ENCODE results near the gene TGM4.

The TGM4 gene

DNA sequence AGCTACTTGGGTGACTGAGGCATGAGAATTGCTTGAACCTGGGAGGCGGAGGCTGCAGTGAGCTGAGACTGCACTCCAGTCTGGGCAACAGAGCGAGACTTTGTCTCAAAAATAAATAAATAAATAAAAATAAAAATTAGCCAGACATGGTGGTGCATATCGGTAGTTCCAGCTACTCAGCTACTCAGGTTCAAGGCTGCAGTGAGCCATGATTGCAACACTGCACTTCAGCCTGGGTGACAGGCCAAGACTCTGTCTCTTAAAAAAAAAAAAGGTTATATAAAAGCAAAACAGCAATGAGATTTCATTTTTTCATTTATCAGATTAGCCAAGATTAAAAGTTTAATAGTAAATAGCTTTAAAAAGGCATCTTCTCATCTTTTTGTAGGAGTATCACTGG is 2.9 kb downstream of the TGM4 start:
- in situ Hi-C loops (cut with MboI; ENCODE audit: low sequenced_read_pairs): no loop called here

DNA sequence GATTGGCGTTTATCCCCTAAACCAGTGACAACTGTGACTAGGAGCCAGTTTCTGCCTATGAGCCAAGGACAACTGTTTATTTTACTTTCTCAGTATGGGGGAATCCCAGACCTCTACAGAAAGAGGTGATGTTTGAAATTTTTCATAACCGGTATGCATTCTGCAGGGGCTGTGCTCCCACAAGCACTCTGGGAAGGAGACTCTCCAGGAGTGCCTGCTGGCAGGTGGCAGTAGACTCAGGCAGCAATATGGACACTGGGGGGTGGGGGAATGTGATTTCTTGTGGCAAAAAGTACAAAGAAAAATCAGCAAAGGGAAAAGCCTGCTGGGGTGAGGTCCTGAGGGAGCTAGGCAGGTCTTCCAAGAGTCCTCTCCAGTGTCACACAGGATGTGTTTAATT is 5.9 kb downstream of the TGM4 start:
- in situ Hi-C loops (cut with MboI; ENCODE audit: low sequenced_read_pairs): no loop called here

DNA sequence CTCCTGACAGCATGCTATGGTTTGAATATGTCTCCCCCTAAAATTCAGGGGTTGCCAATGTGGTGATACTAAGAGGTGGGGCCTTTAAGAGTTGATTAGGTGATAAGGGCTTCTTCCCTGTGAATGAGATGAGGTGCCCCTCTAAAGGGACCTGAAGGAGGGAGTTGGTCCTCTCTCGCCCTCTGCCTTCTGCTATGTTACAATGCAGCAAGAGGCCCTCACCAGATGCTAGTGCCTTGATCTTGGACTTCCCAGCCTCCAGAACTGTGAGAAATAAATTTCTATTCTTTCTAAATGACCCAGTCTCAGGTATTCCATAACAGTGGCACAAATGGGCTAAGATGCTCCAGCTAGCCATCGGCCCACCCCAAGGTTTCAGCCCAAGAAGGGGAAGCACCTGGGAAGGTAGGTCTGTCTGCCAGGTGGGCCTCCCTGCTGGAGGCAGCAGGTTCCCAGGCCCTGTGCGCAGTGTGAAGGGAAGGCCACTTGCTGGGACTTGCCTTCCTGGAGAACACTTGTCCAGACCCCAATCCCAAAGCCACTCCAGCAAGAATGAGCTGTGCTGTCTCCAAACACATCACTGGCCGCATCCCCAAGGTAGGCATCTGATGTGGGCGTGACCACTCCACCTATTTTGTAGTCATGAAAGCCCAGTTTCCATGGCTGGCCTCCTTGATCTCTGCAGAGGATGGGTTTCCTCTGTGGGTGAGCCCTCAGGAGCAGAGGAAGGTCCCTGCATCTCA is 9.0 kb downstream of the TGM4 start:
- in situ Hi-C loops (cut with MboI; ENCODE audit: low sequenced_read_pairs): no loop called here

DNA sequence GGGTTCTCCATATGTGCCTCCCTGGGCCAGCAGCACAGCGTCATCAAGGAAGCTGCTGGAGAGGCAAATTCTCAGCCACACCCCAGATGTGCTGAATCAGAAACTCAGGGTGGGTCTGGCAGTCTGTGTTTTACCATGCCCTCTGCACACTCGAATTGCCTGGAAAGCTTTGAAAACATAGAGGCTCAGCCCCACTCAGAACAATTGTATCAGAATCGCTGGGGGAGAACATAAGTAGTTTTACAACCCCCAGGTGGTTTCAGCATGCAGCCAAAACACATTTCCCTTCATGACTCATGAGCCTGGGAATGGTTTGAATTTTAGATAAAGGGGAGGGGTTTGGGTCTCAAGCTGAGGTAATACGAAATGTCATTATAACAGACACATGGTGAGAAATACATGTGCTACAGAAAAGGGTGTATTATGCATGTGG is 9.6 kb downstream of the TGM4 start:
- in situ Hi-C loops (cut with MboI; ENCODE audit: low sequenced_read_pairs): no loop called here

DNA sequence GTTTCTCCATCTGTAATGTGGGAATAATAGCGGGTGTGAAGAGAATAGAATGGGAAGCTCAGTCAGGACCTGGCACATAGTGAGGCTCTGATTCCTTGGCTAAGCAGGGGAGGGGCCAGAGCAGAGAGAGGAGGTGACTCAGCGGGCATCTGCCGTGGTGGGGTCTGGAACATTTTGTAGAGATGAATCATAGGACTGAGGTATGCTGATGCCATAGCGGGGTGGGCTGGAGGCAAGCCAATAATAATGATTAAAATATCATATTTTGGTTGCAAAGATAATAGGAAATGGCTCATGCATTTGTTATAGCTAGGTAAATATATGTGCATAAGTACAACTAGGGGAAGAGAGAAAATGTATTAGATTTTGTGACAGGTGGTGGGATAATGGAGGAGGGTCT is 11.2 kb downstream of the TGM4 start:
- in situ Hi-C loops (cut with MboI; ENCODE audit: low sequenced_read_pairs): no loop called here

DNA sequence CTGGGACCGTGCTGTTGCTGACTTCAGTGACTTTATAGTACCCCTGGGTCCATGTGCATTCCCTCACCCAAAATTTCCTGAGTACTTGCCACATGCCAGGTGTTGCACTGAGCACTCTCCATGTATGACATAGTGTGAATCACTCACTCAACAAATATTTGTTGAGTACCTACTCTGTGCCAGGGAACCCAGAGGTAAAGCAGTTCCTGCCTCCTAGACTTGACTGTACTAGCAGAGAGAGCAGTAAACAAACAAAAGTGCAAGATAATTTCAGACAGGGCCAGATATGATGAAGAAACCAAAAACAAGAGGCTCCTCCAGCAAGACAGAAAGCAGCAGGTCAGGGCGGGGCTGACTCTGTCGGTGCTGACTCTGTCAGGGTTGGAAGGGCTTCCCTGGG is 12.2 kb downstream of the TGM4 start:
- in situ Hi-C loops (cut with MboI; ENCODE audit: low sequenced_read_pairs): no loop called here

DNA sequence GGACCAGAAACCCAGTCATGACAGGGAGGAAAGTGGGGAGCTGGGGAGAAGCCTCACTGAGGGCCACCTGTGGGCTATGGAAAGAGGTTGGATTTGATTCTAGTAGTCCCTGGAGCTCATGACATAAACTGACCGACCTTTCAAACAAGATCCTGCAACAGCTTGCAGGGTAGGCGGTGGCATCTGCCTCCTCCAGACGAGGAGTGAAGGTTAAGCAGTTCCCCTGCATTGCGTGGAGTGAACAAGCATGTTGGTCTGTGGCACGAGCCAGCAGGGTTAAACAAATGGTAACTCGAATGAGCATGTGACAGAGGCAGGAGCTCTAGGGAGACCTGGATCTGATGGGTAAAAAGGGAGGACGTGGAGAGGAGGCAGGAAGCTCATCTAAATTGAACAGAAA is 12.7 kb downstream of the TGM4 start:
- in situ Hi-C loops (cut with MboI; ENCODE audit: low sequenced_read_pairs): no loop called here

DNA sequence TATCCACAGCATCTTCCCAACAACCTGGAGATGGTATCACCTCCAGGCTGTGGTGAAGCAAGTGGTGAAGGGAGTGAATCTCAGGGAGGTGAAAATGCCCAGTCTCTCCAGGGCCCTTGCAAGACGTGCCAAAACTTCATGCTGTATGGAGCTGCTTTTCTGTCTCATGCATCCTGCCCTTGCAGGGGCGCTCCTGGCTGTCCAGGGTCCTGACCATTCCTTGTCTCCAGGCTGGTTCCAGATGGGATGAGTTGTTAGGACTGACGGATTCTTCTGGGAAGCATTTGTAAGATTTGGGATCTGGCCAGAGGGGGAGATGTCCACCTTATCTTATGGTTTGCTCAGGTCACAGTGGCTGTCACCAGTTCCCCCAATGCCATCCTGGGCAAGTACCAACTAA is 15.8 kb downstream of the TGM4 start:
- in situ Hi-C loops (cut with MboI; ENCODE audit: low sequenced_read_pairs): no loop called here

DNA sequence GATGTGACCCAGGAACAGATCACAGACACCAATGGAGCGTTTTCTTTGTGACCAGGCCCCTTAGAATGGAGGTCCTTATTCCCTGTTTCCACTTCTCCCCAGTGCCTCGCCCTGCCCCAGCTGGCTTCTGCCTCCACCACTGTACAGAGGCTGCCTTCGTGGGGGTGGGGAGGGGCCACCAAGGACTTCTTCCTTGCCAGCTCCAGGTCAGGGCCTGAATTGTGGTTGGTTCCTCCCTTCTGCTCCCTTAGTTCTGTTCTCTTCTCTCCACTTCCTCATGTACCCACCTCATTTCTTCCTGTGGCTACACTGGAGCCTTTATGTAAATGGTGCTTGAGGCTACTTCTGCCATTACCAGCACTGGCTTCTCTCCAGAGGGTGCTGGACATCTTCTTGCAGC is 16.4 kb downstream of the TGM4 start:
- in situ Hi-C loops (cut with MboI; ENCODE audit: low sequenced_read_pairs): no loop called here

DNA sequence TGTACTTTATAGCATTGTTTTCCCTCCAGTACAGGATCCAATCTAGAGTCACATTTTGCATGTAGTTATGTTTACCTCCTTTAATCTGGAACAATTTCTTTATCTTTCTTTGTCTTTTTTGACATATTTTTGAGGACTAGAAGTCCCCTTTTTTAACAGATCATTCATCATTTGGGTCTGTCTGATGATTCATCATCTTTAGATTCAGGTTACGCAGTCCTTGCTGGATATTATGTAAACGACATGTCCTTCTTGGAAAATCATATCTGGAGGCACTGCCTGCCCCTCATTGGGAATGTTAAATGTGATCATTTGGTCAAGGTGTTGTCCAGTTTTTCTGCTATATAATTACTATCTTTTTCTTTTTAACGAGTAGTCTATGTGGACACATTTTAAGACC is 18.3 kb downstream of the TGM4 start:
- in situ Hi-C loops (cut with MboI; ENCODE audit: low sequenced_read_pairs): no loop called here

DNA sequence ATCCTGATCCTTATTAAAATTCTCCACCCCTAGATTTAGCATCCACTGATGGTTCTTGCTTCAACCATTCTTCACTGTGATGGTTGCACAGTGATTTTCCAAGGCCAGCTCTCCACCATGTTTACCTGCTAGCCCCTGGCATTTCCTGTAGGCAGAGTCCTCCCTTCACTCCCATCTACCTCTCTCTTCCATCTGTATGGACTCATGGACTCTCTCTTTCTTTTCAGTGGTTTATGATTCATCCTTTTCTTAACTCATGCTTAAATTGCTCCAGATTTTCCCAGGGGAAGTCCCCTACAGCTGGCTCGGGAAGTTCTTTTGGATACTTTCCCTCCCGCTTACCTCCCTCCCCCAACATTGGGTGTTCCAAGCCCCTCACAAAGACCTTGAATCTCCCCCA is 18.7 kb downstream of the TGM4 start:
- in situ Hi-C loops (cut with MboI; ENCODE audit: low sequenced_read_pairs): no loop called here

DNA sequence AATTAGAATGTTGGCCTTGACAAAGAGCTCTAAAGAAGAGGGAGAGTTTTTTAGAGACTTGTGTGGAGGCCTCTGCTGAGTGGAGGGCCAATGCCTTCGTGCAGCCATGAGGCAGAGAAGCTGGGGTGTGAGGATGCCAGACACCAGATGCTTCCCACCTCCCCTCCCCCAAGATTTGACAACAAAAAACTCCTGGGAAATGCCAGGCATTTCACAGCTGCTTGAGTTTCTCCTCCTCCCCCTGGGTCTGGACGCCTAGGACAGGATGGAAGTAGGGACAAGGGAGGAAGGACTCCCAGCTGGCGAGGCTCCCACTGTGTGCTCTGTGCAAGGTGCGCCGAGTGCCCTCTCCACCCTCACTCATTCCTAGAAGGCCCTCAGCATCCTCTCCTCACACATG is 20.1 kb downstream of the TGM4 start:
- in situ Hi-C loops (cut with MboI; ENCODE audit: low sequenced_read_pairs): no loop called here

DNA sequence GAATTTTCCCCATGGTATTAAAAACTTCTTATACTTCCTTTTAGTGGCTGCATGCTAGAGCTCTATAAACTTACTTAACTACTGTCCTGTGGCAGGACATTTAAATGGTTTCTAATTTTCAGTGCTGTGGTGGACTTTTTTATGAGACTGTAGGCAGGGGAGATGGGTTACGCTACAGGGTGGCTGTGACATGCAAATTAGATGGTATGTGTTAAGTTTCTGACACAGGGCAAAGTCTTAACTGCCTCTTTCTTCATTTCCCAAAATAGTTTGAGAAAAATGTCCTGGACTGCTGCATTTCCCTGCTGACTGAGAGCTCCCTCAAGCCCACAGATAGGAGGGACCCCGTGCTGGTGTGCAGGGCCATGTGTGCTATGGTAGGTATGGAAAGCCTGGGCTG is 22.0 kb downstream of the TGM4 start:
- in situ Hi-C loops (cut with MboI; ENCODE audit: low sequenced_read_pairs): no loop called here

DNA sequence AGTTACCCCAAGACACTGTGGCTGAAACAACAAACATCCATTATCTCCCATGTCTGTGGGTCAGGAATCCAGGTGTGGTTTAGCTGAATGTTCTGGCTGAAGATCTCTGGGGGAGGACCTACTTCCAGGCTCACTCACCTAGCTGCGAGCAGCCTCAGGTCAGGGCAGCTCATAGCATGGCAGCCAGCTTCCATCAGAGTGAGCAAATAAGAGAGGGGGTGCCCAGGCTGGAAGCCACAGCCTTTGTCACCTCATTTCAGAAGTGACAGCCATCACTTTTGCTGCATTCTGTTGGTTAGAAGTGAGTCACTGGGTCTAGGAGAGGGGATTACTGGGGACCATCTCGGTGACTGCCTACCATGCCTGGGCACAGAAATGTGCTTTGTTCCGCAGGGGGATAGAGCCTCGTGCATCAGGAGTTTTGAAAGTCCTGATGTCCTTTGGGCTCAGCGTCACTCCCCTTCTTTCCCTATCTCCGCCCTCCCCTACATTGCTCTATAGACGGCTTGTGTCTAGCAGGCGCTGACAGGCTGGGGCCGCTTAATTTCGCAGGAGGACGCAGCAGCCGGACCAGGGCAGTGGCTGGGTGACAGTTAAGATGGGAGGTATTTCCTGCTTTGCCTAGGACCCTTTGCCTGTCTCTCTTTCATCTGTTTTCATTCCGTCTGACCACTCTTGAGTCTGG is 25.4 kb downstream of the TGM4 start:
- in situ Hi-C loops (cut with MboI; ENCODE audit: low sequenced_read_pairs): no loop called here

DNA sequence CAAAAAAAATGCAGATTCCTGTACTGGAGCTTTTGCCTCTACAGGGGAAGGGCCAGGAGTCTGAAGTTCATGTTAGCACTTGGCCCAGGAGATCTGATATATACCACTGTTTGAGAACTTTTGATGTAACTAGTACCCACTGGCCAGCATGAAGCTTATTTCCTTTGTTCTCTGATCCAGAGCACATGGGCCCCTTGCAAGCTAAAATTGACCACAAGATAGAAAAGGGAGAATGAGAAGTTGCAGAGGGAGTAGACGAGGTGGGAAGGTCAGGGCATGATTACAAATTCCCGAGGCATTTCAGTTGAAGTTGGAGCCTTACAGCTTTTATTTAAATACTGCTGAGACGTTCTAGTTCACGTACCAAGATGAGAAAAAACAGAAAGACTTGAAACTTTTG is 28.2 kb downstream of the TGM4 start:
- in situ Hi-C loops (cut with MboI; ENCODE audit: low sequenced_read_pairs): no loop called here

DNA sequence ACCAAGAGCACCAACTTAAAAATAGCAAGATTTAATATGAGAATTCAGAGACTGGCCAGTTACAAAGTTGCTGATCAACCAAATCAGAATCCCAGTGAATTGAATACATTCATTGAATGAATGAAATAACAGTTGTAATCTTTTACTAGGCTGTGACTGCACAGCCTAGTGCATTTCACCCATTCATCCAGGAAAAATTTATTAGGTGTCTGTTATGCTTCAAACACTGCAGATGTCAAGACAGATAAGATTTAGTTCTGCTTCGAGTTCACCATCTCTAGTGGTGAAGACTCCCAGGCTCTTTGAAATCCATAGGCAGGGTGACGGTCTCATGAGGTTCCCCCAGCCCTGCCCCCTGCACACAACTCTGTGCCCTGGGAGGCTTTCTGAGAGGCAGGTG is 28.9 kb downstream of the TGM4 start:
- in situ Hi-C loops (cut with MboI; ENCODE audit: low sequenced_read_pairs): no loop called here

DNA sequence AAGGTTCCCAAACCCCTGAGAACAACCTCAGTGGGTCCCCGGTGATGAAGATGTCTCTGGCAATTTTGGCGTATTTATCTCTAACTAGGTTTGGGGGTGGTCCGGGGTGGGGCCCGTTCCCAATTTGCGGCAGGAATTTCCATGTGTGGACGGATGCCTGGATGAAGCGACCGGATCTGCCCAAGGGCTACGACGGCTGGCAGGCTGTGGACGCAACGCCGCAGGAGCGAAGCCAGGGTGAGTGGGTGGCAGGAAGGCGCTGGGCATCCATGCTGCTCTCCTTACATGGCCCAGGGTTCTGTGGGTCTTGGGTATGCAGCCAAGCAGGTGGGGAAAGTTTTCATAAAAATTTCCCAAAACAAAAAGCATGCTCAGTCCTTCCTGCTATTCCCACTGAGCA is 29.3 kb downstream of the TGM4 start:
- in situ Hi-C loops (cut with MboI; ENCODE audit: low sequenced_read_pairs): no loop called here

DNA sequence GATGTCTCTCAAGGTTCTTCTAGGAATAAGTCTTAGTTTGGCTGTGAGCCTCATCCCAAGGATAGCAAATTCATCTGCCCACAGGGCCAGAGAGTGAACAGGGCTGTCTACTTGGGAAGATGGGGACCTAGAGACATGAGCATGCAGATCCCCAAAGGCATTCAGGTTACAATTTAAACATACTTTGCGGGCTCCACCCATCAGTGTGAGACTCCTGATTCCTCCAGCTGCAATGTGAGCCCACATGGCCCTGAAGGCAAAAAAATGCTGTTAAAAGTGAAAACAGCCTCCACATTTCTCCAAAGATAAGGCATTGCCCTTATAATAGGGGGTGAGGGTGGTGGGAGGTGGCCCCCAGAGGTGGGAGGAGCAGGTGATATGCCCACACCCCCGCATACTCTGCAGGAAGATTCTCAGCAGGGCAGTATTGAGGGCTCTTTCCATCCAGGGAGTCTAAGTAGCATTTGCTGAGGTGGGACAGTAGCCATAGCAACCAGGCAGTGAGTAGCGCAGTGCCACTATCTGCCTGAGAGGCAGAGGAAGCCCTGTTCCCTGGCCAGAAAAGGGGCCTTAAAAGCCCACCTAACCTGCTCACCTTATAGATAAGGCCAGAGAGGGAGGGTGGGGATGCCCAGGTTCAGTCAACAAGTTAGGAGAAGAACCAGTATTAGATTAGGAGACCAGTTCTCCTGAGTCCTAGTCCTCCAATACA is 31.2 kb downstream of the TGM4 start:
- in situ Hi-C loops (cut with MboI; ENCODE audit: low sequenced_read_pairs): no loop called here

DNA sequence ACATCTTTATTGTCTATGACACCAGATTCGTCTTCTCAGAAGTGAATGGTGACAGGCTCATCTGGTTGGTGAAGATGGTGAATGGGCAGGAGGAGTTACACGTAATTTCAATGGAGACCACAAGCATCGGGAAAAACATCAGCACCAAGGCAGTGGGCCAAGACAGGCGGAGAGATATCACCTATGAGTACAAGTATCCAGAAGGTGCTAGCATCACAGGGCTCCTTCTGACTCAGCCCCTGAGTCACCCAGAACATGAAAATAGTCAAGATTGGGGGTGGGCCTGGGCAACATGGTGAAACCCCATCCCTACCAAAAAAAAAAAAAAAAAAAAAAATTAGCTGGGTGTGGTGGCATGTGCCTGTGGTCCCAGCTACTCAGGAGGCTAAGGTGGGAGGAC is 32.6 kb downstream of the TGM4 start:
- in situ Hi-C loops (cut with MboI; ENCODE audit: low sequenced_read_pairs): no loop called here

DNA sequence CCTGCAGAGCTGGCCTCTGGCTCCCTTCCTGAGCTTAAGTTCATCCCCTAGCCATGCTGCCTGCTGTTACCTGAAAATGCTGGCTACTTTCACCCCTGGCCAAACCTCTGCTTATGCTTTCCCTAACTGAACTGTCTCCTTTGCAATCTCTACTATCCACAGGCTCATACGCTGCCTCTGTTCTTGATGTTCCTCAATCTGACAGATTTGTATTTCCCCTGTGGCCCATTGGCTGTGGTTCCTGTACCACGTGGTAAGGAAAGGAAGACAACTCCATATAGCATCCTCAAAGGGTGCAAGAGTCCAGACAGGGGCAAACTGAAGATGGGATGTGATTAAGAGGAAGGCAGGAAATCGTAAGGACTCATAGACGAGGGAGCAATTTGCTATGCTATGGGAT is 33.2 kb downstream of the TGM4 start:
- in situ Hi-C loops (cut with MboI; ENCODE audit: low sequenced_read_pairs): no loop called here

DNA sequence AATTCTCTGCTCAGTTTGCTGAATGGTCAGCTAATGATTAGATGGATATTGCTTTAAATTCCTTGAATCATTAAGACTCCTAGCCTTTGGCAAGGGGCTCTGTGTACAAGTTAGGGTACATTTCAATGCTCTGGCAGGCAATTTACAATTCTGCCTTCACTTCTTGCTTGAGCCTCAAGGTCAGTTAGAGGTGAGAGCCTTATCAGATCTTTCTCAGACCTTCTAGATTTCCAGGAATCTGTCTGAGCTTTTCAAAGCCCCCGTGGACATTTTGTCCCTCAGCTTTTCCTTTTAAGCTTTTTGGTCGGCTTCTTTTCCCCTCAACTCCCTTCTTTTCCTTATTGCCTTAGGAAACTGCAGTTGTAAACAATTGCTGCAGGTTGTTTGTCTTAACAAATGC is 34.7 kb downstream of the TGM4 start:
- in situ Hi-C loops (cut with MboI; ENCODE audit: low sequenced_read_pairs): no loop called here

DNA sequence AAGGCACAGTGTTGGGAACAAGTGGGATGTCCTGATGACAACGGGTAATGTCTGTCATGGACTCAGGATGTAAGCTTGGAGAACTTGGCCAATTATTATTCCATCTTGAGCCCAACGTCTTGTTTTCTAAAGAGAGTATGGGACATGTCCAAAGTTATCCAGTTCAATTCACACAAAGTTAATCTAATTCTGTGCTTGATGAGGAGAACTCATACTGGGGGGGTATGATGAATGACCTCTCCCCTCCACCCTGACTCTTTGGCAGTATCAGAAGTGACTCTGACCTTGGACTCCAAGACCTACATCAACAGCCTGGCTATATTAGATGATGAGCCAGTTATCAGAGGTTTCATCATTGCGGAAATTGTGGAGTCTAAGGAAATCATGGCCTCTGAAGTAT is 36.3 kb downstream of the TGM4 start:
- in situ Hi-C loops (cut with MboI; ENCODE audit: low sequenced_read_pairs): no loop called here

All from HL-60/S4 treated with phorbol 12-myristate 13-acetate at 8.2 ng/mL for 4 days and 3 days (cell line).